22Rv1 (cell line): Measurements from ENCODE around the gene TRAF3IP3.

Source experiments
- ZFX ChIP-seq: fragments of 450-650 bp; IDR thresholded peaks from 2 replicates; pipeline ENCODE4 v1.6.1; 2017; ENCODE audit warnings: antibody characterized with exemption, borderline replicate concordance
- TF ChIP-seq, protein P1 (sequence below): fragments of 450-650 bp; IDR thresholded peaks from 2 replicates; pipeline ENCODE4 v1.5.1; 2017; ENCODE audit warnings: mild to moderate bottlenecking

DNA sequence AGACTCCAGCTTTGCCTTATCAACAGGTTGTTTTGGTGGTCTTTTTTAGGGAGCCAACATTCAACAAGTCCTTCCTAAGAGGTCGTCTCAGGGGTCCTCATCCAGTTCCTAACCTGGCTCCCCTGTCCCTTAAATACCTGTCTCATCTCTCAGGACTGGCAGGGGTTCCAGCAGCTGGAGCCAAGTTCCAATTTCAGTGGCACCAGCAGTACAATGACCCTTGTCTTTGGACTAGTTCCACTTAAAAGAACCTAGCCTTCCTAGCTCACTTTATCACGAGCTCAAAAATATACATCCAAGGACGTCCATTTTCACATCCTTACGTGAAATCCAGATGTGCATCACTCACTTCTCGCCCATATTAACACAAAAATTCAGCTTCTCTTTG lies 18.7 kb upstream of the TRAF3IP3 start:
- TF ChIP-seq ZFX = no peak
- TF ChIP-seq, protein P1, sequence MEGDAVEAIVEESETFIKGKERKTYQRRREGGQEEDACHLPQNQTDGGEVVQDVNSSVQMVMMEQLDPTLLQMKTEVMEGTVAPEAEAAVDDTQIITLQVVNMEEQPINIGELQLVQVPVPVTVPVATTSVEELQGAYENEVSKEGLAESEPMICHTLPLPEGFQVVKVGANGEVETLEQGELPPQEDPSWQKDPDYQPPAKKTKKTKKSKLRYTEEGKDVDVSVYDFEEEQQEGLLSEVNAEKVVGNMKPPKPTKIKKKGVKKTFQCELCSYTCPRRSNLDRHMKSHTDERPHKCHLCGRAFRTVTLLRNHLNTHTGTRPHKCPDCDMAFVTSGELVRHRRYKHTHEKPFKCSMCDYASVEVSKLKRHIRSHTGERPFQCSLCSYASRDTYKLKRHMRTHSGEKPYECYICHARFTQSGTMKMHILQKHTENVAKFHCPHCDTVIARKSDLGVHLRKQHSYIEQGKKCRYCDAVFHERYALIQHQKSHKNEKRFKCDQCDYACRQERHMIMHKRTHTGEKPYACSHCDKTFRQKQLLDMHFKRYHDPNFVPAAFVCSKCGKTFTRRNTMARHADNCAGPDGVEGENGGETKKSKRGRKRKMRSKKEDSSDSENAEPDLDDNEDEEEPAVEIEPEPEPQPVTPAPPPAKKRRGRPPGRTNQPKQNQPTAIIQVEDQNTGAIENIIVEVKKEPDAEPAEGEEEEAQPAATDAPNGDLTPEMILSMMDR = no peak
